ENCODE data around the gene GANAB. TPM values are rescaled to one million over a fixed set of nuclear protein-coding genes. Genes with fewer than 3 reads are reported as not detected.

Gene GANAB
- total RNA-seq, 1 donor from 2014 or later = 323 TPM

DNA sequence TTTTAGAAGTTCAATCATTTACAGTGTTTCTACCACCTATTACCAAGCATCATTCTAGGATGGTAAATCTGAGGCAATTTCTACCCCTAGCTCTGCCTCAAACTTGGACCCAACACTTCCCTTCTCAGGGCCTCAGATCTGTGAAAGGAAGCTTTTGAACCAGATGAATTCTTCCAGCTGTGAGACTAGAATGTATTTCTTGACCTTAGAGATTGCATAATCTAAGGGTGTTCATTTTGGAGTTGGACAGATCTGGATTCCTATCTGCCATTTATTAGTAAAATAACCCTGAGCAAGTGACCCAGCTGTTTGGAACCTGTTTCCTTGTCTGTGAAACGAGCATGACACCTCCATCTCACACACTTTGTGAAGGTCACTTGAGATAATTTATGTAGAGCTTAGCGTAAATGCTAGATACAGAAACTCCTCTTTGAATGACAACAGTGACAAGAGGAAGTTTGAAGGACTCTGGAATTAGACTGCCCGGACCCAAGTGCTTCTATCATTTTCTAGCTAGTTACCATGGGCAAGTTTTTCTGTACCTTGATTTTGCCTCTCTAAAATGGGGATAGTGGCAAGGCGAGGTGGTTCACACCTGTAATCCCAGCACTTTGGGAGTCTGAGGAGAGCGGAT, 10.5 kb upstream of the GANAB start:
- no peaks in the 10 kb centered on the region for H3K27me3 ChIP-seq (ENCODE audit: insufficient read depth, low read length)
- no peak overlapping the region for H2AFZ ChIP-seq (ENCODE audit: low read depth, low read length)
- Mint-ChIP-seq H3K4me3 (ENCODE audit: unreplicated experiment) (no peak overlapping the region), H3K4me1 (ENCODE audit: low read depth, unreplicated experiment) (peaks cover 4% of the 10 kb centered on the region), H3K9me3 (ENCODE audit: unreplicated experiment) (no peaks in the 10 kb centered on the region), H3K27ac (ENCODE audit: unreplicated experiment) (no peak overlapping the region), H3K36me3 (ENCODE audit: low read depth, unreplicated experiment) (no peaks in the 10 kb centered on the region), H3K27me3 (ENCODE audit: low read depth, unreplicated experiment) (no peaks in the 10 kb centered on the region)
- peaks cover 2% of the 10 kb centered on the region for H3K36me3 ChIP-seq (ENCODE audit: insufficient read depth, low read length)
- H3K9ac ChIP-seq (ENCODE audit: low read length) = no peak overlapping the region
- H3K27ac ChIP-seq (ENCODE audit: low read depth, low read length) = no peak overlapping the region
- no peak for FAIRE-seq
- no peak overlapping the region for H3K4me2 ChIP-seq (ENCODE audit: low read length)
- no peak for TF ChIP-seq CTCF (IDR thresholded peaks at IDR 0.05; ENCODE audit: insufficient read depth, low read depth, low read length)
- TF ChIP-seq EZH2 (IDR thresholded peaks at IDR 0.05; ENCODE audit: insufficient read depth, low read length) = no peak
- H3K9me3 ChIP-seq (ENCODE audit: insufficient read depth, low read depth, low read length) = no peaks in the 10 kb centered on the region
- H3K79me2 ChIP-seq (ENCODE audit: insufficient read depth, low read length) = peaks cover 15% of the 10 kb centered on the region
- H4K20me1 ChIP-seq (ENCODE audit: insufficient read depth, low read length) = peaks cover 3% of the 10 kb centered on the region
- no peak overlapping the region for H3K4me3 ChIP-seq (ENCODE audit: insufficient read depth, low read depth, low read length)
- no peak for DNase-seq (ENCODE audit: low read depth)
- H3K4me1 ChIP-seq (ENCODE audit: insufficient read depth, low read length) = peaks cover 4% of the 10 kb centered on the region

DNA sequence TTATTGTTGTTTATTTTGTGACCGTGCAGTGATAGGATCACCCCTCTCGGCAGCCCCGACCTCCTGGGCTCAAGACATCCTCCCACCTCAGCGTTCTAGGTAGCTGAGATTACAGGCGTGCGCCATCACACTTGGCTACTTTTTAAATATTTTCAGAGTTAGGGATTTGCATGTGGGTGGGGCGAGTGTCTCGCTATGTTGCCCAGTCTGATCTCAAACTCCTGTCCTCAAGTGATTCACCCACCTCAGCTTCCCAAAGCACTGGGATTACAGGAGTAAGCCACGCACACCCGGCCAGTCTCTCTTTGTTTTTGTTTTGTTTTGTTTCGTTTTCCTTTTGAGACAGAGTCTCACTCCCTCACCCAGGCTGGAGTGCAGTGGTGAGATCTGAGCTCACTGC, 7.9 kb upstream of the GANAB start:
- Mint-ChIP-seq H3K27ac (ENCODE audit: unreplicated experiment) (no peak overlapping the region), H3K4me3 (ENCODE audit: unreplicated experiment) (peak overlapping the region; percentile 68), H3K36me3 (ENCODE audit: low read depth, unreplicated experiment) (no peaks in the 10 kb centered on the region), H3K4me1 (ENCODE audit: low read depth, unreplicated experiment) (peaks cover 4% of the 10 kb centered on the region), H3K27me3 (ENCODE audit: low read depth, unreplicated experiment) (no peaks in the 10 kb centered on the region), H3K9me3 (ENCODE audit: unreplicated experiment) (no peaks in the 10 kb centered on the region)
- no peak for FAIRE-seq
- no peak overlapping the region for H3K4me2 ChIP-seq (ENCODE audit: low read length)
- H3K9me3 ChIP-seq (ENCODE audit: insufficient read depth, low read depth, low read length) = no peaks in the 10 kb centered on the region
- no peak overlapping the region for H3K9ac ChIP-seq (ENCODE audit: low read length)
- no peak for DNase-seq (ENCODE audit: low read depth)
- H4K20me1 ChIP-seq (ENCODE audit: insufficient read depth, low read length) = peaks cover 3% of the 10 kb centered on the region
- no peak for TF ChIP-seq CTCF (IDR thresholded peaks at IDR 0.05; ENCODE audit: insufficient read depth, low read depth, low read length)
- H3K36me3 ChIP-seq (ENCODE audit: insufficient read depth, low read length) = peaks cover 3% of the 10 kb centered on the region
- H3K79me2 ChIP-seq (ENCODE audit: insufficient read depth, low read length) = peaks cover 35% of the 10 kb centered on the region
- no peak overlapping the region for H3K27ac ChIP-seq (ENCODE audit: low read depth, low read length)
- peaks cover 7% of the 10 kb centered on the region for H3K4me1 ChIP-seq (ENCODE audit: insufficient read depth, low read length)
- no peak overlapping the region for H2AFZ ChIP-seq (ENCODE audit: low read depth, low read length)
- H3K27me3 ChIP-seq (ENCODE audit: insufficient read depth, low read length) = no peaks in the 10 kb centered on the region
- no peak overlapping the region for H3K4me3 ChIP-seq (ENCODE audit: insufficient read depth, low read depth, low read length)
